Keratinocyte (primary cell): ENCODE data around the gene BFSP2.

Experiments
- CTCF ChIP-seq, 3 experiments: IDR thresholded peaks in 1 of 3; conservative IDR thresholded peaks in 1 of 3; optimal IDR thresholded peaks in 1 of 3; 2 replicates in 2 of 3; 3 replicates in 1 of 3; pipeline versions ENCODE3 to v1.5.1; 2011; ENCODE audit warnings: low read length in 3 of 3, mild to moderate bottlenecking in 3 of 3, moderate library complexity in 2 of 3, control low read depth in 1 of 3, inconsistent platforms in 1 of 3; ENCODE audit not compliant: insufficient read depth in 2 of 3; ENCODE audit errors: extremely low read depth in 1 of 3
- EZH2 ChIP-seq: IDR thresholded peaks from one replicate; pipeline ENCODE4 v1.6.1; 2012; ENCODE audit warnings: inconsistent platforms, mild to moderate bottlenecking, low read length, moderate library complexity

GRCh38 chr3:133390715-133391114 lies 9.1 kb upstream of the BFSP2 start:
- no peak for TF ChIP-seq CTCF (optimal IDR thresholded peaks at IDR 0.05 in 1 of 3, IDR thresholded peaks at IDR 0.05 in 1 of 3, conservative IDR thresholded peaks at IDR 0.05 in 1 of 3; ENCODE audit: extremely low read depth in 1 of 3, insufficient read depth in 2 of 3, low read length in 3 of 3)
- no peak for TF ChIP-seq EZH2
